Effector CD8-positive, alpha-beta T cell (primary cell): ENCODE measurements around the gene TMEM14A.
A peak's percentile ranks its signal among the peaks of the same experiment; 100 is the strongest.
"Not testable (repeated sequence)": the region's sequence is repeated elsewhere in the genome, so short reads cannot be mapped to it uniquely, and the experiment has no call there.

ENCODE experiments used
- DNase-seq: peaks from one replicate; lab custom pipeline; 2025; lab: John Stamatoyannopoulos, UW

TMEM14A gene

DNA sequence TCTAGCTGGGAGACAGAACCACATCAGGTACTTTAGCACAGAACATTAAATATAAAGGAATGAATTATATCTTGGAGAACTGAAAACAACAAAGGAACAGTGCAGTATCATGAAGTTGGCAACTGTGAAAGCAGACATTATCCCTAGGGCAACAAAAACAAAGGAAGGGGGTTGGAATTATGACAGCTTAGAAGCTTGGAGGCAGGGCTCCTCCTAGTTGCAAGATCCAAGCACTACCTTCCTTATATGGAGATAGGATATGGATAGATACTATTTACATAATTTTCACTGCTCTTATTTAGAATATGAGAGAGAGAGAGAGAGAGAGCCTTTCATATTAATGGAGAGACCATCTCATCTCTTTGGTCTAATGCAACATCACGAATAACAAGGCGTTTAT lies 27.0 kb downstream of the TMEM14A start:
- no peak for DNase-seq

GRCh38 chr6:52704060-52704459 lies 33.1 kb downstream of the TMEM14A start:
- DNase-seq: no peak

DNA sequence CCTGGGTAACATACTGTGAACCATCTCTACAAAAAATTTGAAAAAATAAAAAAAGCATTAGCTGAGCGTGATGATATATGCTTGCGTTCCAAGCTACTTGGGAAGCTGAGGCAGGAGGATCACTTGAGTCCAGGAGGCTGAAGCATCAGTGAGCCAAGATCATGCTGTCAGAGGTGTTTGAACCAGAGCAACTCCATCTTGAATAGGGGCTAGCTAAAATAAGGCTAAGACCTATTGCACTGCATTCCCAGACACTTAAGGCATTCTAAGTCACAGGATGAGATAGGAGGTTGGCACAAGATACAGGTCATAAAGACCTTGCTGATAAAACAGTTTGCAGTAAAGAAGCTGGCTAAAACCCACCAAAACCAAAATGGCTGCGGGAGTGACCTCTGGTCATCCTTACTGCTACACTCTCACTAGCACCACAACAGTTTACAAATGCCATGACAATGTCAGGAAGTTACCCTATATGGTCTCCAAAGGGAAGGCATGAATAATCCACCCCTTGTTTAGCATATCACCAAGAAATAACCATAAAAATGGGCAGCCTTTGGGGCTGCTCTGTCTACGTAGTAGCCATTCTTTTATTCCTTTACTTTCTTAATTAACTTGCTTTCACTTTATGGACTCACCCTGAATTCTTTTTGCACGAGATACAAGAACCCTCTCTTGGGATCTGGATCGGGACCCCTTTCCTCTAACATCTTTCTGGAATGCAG lies 34.0 kb downstream of the TMEM14A start:
- DNase-seq: not testable (repeated sequence)

DNA sequence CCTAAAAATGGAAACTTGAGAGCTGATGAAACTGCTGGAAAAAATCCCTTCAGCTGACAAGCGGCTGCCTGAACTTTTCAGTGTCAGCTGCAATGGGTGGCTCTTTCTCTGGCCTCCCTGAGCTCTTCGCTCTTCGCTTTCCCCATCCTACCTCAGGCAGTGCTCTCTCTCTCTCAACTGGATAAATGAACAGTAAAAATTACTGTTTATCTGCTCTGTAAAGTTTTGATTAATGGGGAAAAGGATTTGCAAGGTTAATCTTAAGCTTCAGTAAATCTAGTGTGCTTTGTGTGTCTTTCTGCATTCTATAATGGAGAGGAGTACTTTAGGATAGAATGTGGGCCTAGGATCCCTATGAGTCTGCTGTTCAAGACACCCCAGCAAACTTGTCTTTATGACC lies 35.1 kb downstream of the TMEM14A start:
- DNase-seq: no peak

DNA sequence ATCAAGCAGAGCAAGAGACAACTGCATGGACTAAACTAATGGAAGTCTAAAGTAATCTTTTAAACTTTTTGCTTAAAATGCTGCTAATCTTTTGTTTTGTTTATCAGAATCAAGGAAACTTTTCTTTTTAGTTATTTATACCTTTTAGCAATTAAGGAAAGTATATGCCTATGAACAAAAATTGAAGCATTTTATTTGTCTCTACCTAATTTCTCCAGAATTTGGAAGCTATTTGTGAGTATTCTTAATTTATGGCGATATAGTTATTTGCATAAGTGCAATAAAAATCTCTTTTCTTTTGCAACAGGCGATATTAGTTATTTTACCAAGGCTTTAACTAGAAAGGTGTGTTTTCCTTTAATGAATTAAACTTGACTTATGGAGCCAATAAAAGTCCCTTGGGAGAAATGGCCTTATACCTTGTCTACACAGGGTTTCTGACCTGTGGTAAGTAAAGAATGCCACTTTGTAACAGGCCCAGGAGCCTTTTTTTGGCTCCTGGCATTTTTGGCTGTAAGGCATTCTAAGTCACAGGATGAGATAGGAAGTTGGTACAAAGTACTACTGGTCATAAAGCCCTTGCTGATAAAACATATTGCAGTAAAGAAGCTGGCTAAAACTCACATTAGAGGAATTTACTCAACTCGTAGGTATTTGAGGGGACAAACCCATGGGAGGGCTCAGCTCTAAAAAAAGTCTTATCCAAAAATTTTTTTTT lies 37.2 kb downstream of the TMEM14A start:
- DNase-seq: no peak

- DNase-seq: no peak
Measured at GRCh38 chr6:52712136-52712535, 41.2 kb downstream of the TMEM14A start.

GRCh38 chr6:52714761-52715160 lies 43.8 kb downstream of the TMEM14A start:
- DNase-seq: not testable (repeated sequence)

- no peak for DNase-seq
Measured at GRCh38 chr6:52718550-52718949, 47.6 kb downstream of the TMEM14A start.

GRCh38 chr6:52720321-52720720 lies 49.4 kb downstream of the TMEM14A start:
- no peak for DNase-seq

- DNase-seq: no peak
Measured at GRCh38 chr6:52724042-52724405, 53.1 kb downstream of the TMEM14A start.

GRCh38 chr6:52724406-52725121 lies 53.7 kb downstream of the TMEM14A start:
- peak; percentile 12 for DNase-seq

GRCh38 chr6:52725143-52725534 lies 54.2 kb downstream of the TMEM14A start:
- DNase-seq: no peak

GRCh38 chr6:52725535-52726192 lies 54.8 kb downstream of the TMEM14A start:
- DNase-seq: no peak

DNA sequence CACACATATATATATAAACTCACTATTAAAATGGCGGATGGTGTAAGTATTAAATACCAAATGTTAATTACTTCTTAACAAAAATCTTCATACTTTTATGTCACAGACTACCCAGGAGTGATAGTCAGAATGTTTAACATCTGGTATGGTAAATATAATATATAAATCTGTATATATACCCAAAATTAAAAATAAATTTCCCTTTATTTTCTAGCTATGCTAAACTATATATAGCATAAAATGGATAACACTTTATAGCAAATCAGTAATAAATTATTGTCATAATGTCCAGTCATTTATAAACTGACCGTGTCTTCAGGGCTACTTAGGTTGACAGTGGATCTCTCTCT lies 55.3 kb downstream of the TMEM14A start:
- no peak for DNase-seq

DNA sequence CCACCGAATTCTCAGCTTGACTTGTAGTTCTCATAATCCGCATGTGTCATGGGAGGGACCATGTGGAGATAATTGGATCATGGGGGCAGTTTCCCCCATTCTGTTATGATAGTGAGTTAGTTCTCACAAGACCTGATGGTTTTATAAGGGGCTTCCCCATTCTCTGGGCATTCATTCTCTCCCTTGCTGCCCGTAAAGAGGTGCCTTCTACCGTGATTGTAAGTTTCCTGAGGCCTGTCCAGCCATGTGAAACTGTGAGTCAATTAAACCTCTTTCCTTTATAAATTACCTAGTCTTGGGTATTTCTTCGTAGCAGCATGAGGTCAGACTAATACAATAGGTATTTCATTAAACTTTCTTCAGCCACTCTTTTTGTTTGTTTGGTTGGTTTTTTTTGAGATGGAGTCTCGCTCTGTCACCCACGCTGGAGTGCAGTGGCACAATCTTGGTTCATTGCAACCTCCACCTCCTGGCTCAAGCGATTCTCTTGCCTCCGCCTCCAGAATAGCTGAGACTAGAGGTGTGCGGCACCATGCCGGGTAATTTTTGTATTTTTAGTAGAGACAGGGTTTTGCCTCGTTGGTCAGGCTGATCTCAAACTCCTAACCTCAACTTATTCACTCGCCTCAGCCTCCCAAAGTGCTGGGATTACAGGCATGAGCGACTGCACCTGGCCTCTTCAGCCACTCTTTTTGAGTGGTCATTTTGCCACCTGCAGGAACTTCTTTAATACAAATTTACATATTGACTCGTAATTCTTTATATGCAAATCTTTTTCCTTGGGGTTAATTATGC lies 56.0 kb downstream of the TMEM14A start:
- DNase-seq: no peak

GRCh38 chr6:52727908-52728307 lies 57.0 kb downstream of the TMEM14A start:
- no peak for DNase-seq

GRCh38 chr6:52728394-52728793 lies 57.5 kb downstream of the TMEM14A start:
- no peak for DNase-seq

- DNase-seq: no peak
Measured at GRCh38 chr6:52729576-52729975, 58.7 kb downstream of the TMEM14A start.

GRCh38 chr6:52731719-52732118 lies 60.8 kb downstream of the TMEM14A start:
- no peak for DNase-seq

GRCh38 chr6:52733172-52733571 lies 62.3 kb downstream of the TMEM14A start:
- DNase-seq: no peak

GRCh38 chr6:52734072-52734471 lies 63.2 kb downstream of the TMEM14A start:
- no peak for DNase-seq

GRCh38 chr6:52735071-52735470 lies 64.2 kb downstream of the TMEM14A start:
- DNase-seq: no peak
